Cortex of kidney (tissue), 1 donor: Measurements from ENCODE around the gene RPL38.

Source experiments
- DNase-seq: peaks from one replicate; lab custom pipeline; 2025; lab: John Stamatoyannopoulos, UW

Gene RPL38

GRCh38 chr17:74227271-74228080, 24.0 kb downstream of the RPL38 start:
- DNase-seq = no peak

GRCh38 chr17:74228306-74228978, 25.0 kb downstream of the RPL38 start:
- no peak for DNase-seq

GRCh38 chr17:74230896-74231295, 27.4 kb downstream of the RPL38 start:
- DNase-seq = no peak

- no peak for DNase-seq
These were observed 28.7 kb downstream of the RPL38 start for GRCh38 chr17:74231928-74232907.

GRCh38 chr17:74233937-74234336, 30.5 kb downstream of the RPL38 start:
- DNase-seq = no peak

- DNase-seq = no peak
These were observed 31.0 kb downstream of the RPL38 start for GRCh38 chr17:74234486-74234885.

- DNase-seq = no peak
These were observed 31.6 kb downstream of the RPL38 start for GRCh38 chr17:74235040-74235581.

GRCh38 chr17:74235911-74236371, 32.5 kb downstream of the RPL38 start:
- no peak for DNase-seq

- no peak for DNase-seq
These were observed 33.8 kb downstream of the RPL38 start for GRCh38 chr17:74237321-74237720.

GRCh38 chr17:74239172-74239571, 35.7 kb downstream of the RPL38 start:
- no peak for DNase-seq

GRCh38 chr17:74240618-74241205, 37.2 kb downstream of the RPL38 start:
- no peak for DNase-seq

- DNase-seq = no peak
These were observed 38.0 kb downstream of the RPL38 start for GRCh38 chr17:74241431-74241830.

GRCh38 chr17:74241847-74242246, 38.4 kb downstream of the RPL38 start:
- no peak for DNase-seq

- no peak for DNase-seq
These were observed 39.7 kb downstream of the RPL38 start for GRCh38 chr17:74243013-74243755.

GRCh38 chr17:74244128-74244527, 40.6 kb downstream of the RPL38 start:
- DNase-seq = no peak

GRCh38 chr17:74244548-74244947, 41.1 kb downstream of the RPL38 start:
- no peak for DNase-seq

- no peak for DNase-seq
These were observed 41.8 kb downstream of the RPL38 start for GRCh38 chr17:74245145-74245831.

- DNase-seq = no peak
These were observed 42.4 kb downstream of the RPL38 start for GRCh38 chr17:74245871-74246270.

- no peak for DNase-seq
These were observed 46.3 kb downstream of the RPL38 start for GRCh38 chr17:74249590-74250270.
